SK-N-MC (cell line): ENCODE data around the gene BATF2.
A peak's percentile ranks its signal among the peaks of the same experiment; 100 is the strongest.
"Not testable (repeated sequence)": the region's sequence is repeated elsewhere in the genome, so short reads cannot be mapped to it uniquely, and the experiment has no call there.

Experiments used
- DNase-seq: peaks from one replicate; pipeline ENCODE4 v3.0.0-alpha.2; 2011; ENCODE audit warnings: low read depth, low spot score
- H3K27ac ChIP-seq: fragments of 200-600 bp; sonication (generic); 2 replicates; pipeline ENCODE4 v1.5.1; 2016; ENCODE audit warnings: mixed run types
- H3K36me3 ChIP-seq: fragments of 200-600 bp; sonication (generic); 2 replicates; pipeline ENCODE4 v1.6.1; 2017; ENCODE audit warnings: antibody characterized with exemption, low read length, mixed read lengths; ENCODE audit not compliant: insufficient read depth
- H3K4me3 ChIP-seq: fragments of 200-600 bp; sonication (generic); 2 replicates; pipeline ENCODE4 v1.5.1; 2016
- H3K9ac ChIP-seq: fragments of 200-600 bp; sonication (generic); 2 replicates; pipeline ENCODE4 v1.8.0; 2017; ENCODE audit warnings: mixed run types, mixed read lengths; ENCODE audit not compliant: insufficient read length
- H3K9me3 ChIP-seq: fragments of 200-600 bp; sonication (generic); 2 replicates; pipeline ENCODE4 v1.6.1; 2017; ENCODE audit warnings: low read depth, mild to moderate bottlenecking, antibody characterized with exemption, low read length, moderate library complexity, mixed read lengths
- EZH2 ChIP-seq: fragments of 200-600 bp; sonication (generic); IDR thresholded peaks from one replicate; pipeline ENCODE4 v1.6.1; 2017; ENCODE audit warnings: antibody characterized with exemption
- FOXP2 ChIP-seq: optimal IDR thresholded peaks from 2 replicates; pipeline ENCODE3; 2011; ENCODE audit warnings: mild to moderate bottlenecking, moderate library complexity; ENCODE audit not compliant: insufficient read depth; ENCODE audit errors: extremely low read length, control extremely low read depth
- POLR2AphosphoS5 ChIP-seq: IDR thresholded peaks from 2 replicates; pipeline ENCODE4 v1.6.1; 2012; ENCODE audit warnings: mild to moderate bottlenecking, low read depth, low read length, borderline replicate concordance

The BATF2 gene

GRCh38 chr11:65017937-65018336, 21.2 kb upstream of the BATF2 start:
- H3K27ac ChIP-seq: no peak overlapping the region
- peaks cover 12% of the 10 kb centered on the region; the same call in 1 of the 2 replicates for H3K36me3 ChIP-seq
- no peak overlapping the region for H3K9ac ChIP-seq

DNA sequence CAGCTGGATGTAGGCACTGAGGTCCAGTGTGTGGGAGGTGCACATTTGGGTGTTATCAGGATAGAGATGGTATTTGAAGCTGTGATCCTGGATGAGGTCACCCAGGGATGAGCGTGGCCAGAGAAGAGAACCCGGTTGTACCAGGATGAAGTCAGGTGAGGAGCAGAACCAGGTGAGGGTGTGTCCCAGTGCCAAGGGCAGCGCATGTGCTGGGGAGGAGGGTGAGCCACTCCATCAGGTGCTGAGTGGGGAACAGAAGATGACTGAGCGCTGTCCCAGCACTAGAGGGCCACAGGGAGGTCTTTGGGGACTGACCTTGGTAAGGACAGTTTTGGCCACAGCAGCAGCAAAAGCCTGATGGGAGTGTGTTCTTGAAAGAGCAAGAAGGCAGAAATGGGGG, 19.9 kb upstream of the BATF2 start:
- H3K9ac ChIP-seq: no peak overlapping the region
- TF ChIP-seq FOXP2 (no peak), POLR2AphosphoS5 (no peak), EZH2 (no peak)
- H3K36me3 ChIP-seq: peaks cover 7% of the 10 kb centered on the region; the same call in 1 of the 2 replicates
- no peak for DNase-seq
- no peak overlapping the region for H3K4me3 ChIP-seq
- no peaks in the 10 kb centered on the region for H3K9me3 ChIP-seq
- no peak overlapping the region for H3K27ac ChIP-seq

More at GRCh38 chr11:65017937-65018336, 21.2 kb upstream of the BATF2 start:
- Histone ChIP-seq H3K4me3 (no peak overlapping the region), H3K9me3 (no peaks in the 10 kb centered on the region)
- TF ChIP-seq POLR2AphosphoS5: no peak
- TF ChIP-seq FOXP2: no peak
- no peak for TF ChIP-seq EZH2
- no peak for DNase-seq

DNA sequence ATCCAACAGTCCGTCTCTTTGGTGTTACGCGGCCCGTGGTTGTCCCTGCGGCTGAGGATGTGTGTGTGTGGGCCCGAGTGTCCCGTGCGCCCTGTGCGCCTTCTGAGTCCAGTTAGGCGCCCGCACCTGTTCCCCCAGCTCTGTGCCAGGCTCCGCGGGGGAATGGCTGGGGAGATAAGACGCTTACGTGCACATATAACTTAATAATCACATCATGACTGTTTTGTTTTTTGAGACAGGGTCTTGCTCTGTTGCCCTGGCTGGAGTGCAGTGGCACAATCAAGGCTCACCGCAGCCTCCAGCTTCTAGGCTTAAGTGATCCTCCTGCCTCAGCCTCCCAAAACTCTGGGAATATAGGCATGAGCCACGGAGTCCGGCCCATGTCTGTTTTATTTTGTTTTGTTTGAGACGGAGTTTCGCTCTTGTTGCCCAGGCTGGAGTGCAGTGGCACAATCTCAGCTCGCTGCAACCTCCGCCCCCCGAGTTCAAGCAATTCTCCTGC, 18.0 kb upstream of the BATF2 start:
- H3K36me3 ChIP-seq: peaks cover 3% of the 10 kb centered on the region; the same call in 1 of the 2 replicates
- H3K27ac ChIP-seq: peak overlapping the region; percentile 90; the same call in 1 of the 2 replicates
- H3K9me3 ChIP-seq: no peaks in the 10 kb centered on the region
- no peak for DNase-seq
- TF ChIP-seq POLR2AphosphoS5 (no peak), FOXP2 (no peak), EZH2 (no peak)
- peak overlapping the region; percentile 85 for H3K9ac ChIP-seq
- peak overlapping the region; percentile 89 for H3K4me3 ChIP-seq

GRCh38 chr11:65013888-65014725, 17.3 kb upstream of the BATF2 start, which contains the start of gene ARL2:
Gene ARL2, plus strand, starts transcription at chr11:65014160. Its CDS starts 48 bp downstream, at chr11:65014208.
- H3K36me3 ChIP-seq: no peaks in the 10 kb centered on the region; the same call in 1 of the 2 replicates
- H3K4me3 ChIP-seq: peak within 1 kb of the TSS; percentile 89
- H3K9me3 ChIP-seq: no peaks in the 10 kb centered on the region
- no peak for DNase-seq
- peak within 1 kb of the TSS; percentile 90 for H3K27ac ChIP-seq
- TF ChIP-seq EZH2 (no peak), POLR2AphosphoS5 (peak; percentile 71)
- H3K9ac ChIP-seq: peak within 1 kb of the TSS; percentile 85

DNA sequence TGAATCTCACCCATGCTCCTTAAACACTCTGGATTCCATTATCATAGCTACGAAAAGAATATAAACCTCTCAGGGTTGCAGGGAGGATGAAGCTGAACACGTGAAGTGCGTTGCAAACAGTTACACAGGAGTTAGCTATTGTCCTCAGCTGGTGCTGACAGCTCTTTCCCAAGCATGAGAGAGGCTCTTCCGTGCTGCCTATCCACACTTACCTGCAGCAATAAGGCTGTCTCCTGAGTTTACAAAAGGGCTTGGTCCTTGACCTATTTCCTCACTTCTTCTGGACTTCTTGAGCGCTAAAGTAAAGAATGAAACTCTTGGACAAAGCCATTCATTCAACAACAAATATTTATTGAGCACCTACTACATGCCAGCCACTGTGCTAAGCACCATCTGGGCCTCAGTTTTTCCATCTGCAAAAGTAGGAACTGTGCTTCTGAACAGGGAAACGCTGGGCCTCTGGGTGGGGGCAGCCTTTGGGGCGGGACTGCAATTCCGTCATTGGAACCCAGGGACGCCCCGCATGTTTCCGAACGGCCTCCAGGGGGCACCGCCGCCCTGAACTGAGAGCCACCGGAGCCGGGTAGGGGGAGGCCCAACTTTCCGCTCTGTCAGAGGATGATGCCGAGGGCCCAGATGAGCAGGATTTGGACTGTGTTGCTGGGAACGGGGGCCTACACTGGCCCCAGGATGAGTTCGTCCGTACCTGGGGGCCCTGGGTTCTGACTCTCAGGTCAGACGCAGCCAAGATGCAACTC, 16.5 kb upstream of the BATF2 start:
- Histone ChIP-seq H3K9me3 (no peaks in the 10 kb centered on the region), H3K27ac (peak overlapping the region; percentile 90)
- DNase-seq: peak; percentile 60

GRCh38 chr11:65008873-65009272, 12.1 kb upstream of the BATF2 start:
- H3K4me3 ChIP-seq: no peak overlapping the region
- TF ChIP-seq FOXP2: no peak
- no peak for TF ChIP-seq EZH2
- no peak for TF ChIP-seq POLR2AphosphoS5

More for the DNA sequence above, 16.5 kb upstream of the BATF2 start:
- H3K36me3 ChIP-seq: no peaks in the 10 kb centered on the region; the same call in 1 of the 2 replicates
- H3K9ac ChIP-seq: peak overlapping the region; percentile 85
- no peak for TF ChIP-seq EZH2
- no peak for TF ChIP-seq POLR2AphosphoS5
- TF ChIP-seq FOXP2: no peak
- peak overlapping the region; percentile 89 for H3K4me3 ChIP-seq

DNA sequence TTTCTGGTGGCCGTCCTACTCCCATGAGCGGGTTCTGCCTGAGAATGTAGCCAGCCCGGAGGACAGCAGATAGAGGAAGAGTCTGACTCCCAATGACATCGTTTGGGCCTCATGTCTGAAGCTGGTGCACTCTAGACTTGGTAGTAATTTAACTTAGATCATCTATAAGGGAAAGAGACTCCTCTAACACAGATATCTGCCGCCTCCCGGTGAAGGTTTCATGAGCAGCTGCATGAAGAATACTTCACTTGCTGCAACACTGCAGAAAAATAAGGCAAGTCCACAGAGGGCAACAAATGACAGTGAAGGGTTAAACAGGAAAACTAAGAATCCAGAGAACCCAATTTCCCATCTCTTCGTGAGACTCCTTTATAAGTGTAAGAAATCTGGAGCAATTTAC, 11.2 kb upstream of the BATF2 start:
- Histone ChIP-seq H3K4me3 (no peak overlapping the region), H3K36me3 (no peaks in the 10 kb centered on the region), H3K9ac (no peak overlapping the region), H3K27ac (no peak overlapping the region), H3K9me3 (no peaks in the 10 kb centered on the region)
- no peak for TF ChIP-seq FOXP2
- no peak for TF ChIP-seq EZH2
- TF ChIP-seq POLR2AphosphoS5: no peak
- no peak for DNase-seq

More at GRCh38 chr11:65008873-65009272, 12.1 kb upstream of the BATF2 start:
- Histone ChIP-seq H3K9me3 (no peaks in the 10 kb centered on the region), H3K36me3 (no peaks in the 10 kb centered on the region), H3K9ac (no peak overlapping the region), H3K27ac (no peak overlapping the region)
- DNase-seq: no peak

GRCh38 chr11:65003968-65004367, 7.2 kb upstream of the BATF2 start:
- not testable (repeated sequence) for DNase-seq

More at GRCh38 chr11:65003968-65004367, 7.2 kb upstream of the BATF2 start:
- H3K9ac ChIP-seq, H3K4me3 ChIP-seq, H3K9me3 ChIP-seq, H3K27ac ChIP-seq, H3K36me3 ChIP-seq: not testable (repeated sequence)
